Spleen (tissue), 11 donors: ENCODE data around the gene ARL2BP. TPM values are rescaled to one million over a fixed set of nuclear protein-coding genes. Genes with fewer than 3 reads are reported as not detected.

Experiments
- DNase-seq: peaks from one replicate; pipeline ENCODE4 v3.0.0-alpha.2; 2020
- H3K27ac ChIP-seq, 8 donors: fragments of 200-600 bp; sonication (generic) in 7 of 8; 1 replicate in 4 of 8; 2 replicates in 4 of 8; pipeline versions ENCODE4 v1.5.0 to v1.8.0; 2016 to 2021; ENCODE audit warnings: inconsistent platforms in 4 of 8, mild to moderate bottlenecking in 4 of 8, moderate library complexity in 1 of 8
- H3K27me3 ChIP-seq, 7 donors: fragments of 200-600 bp; sonication (generic) in 6 of 7; replicated peaks in 1 of 7; 1 replicate in 4 of 7; 2 replicates in 3 of 7; pipeline versions ENCODE4 v1.5.0 to v1.8.0; 2016 to 2021; ENCODE audit warnings: inconsistent platforms in 3 of 7, mild to moderate bottlenecking in 1 of 7
- H3K36me3 ChIP-seq, 6 donors: fragments of 200-600 bp; sonication (generic) in 5 of 6; 1 replicate in 4 of 6; 2 replicates in 2 of 6; pipeline versions ENCODE4 v1.5.0 to v1.8.0; 2016 to 2021; ENCODE audit warnings: inconsistent platforms in 2 of 6
- H3K4me1 ChIP-seq, 6 donors: fragments of 200-600 bp; sonication (generic) in 5 of 6; 1 replicate in 3 of 6; 2 replicates in 3 of 6; pipeline versions ENCODE4 v1.5.0 to v1.8.0; 2016 to 2021; ENCODE audit warnings: inconsistent platforms in 3 of 6
- H3K4me3 ChIP-seq, 8 donors: fragments of 200-600 bp; sonication (generic) in 7 of 8; 1 replicate in 4 of 8; 2 replicates in 4 of 8; pipeline versions ENCODE4 v1.5.0 to v1.8.0; 2016 to 2021; ENCODE audit warnings: inconsistent platforms in 4 of 8, mild to moderate bottlenecking in 4 of 8, moderate library complexity in 2 of 8
- H3K9me3 ChIP-seq, 8 donors: fragments of 200-600 bp; sonication (generic) in 7 of 8; 1 replicate in 4 of 8; 2 replicates in 4 of 8; pipeline versions ENCODE4 v1.5.0 to v1.8.0; 2016 to 2021; ENCODE audit warnings: inconsistent platforms in 4 of 8
- CTCF ChIP-seq, 11 experiments: fragments of 200-600 bp in 7 of 11; fragments of 450-650 bp in 4 of 11; sonication (generic) in 4 of 11; IDR thresholded peaks in 8 of 11; conservative IDR thresholded peaks in 3 of 11; 1 replicate in 7 of 11; 2 replicates in 4 of 11; pipeline versions ENCODE4 v1.4.0 to v1.8.0; 2016 to 2021; ENCODE audit warnings: antibody characterized with exemption in 11 of 11, inconsistent platforms in 4 of 11, mild to moderate bottlenecking in 1 of 11
- POLR2A ChIP-seq, 3 donors: fragments of 450-650 bp; IDR thresholded peaks; one replicate each; pipeline ENCODE4 v1.5.1; 2017; ENCODE audit warnings: antibody characterized with exemption in 3 of 3, mild to moderate bottlenecking in 1 of 3
- POLR2AphosphoS5 ChIP-seq, 3 donors: sonication (generic); formaldehyde crosslinking; IDR thresholded peaks; one replicate each; pipeline ENCODE4 v1.5.1; 2017; ENCODE audit warnings: antibody characterized with exemption in 3 of 3
- WGBS, 5 donors: extraction: QIAGEN DNeasy Blood & Tissue Kit in 3 of 5; methylation state at CpG; one replicate each; pipeline versions ENCODE4 v1.1.5 to v1.1.7; 2013 to 2018; 5-methylcytosine and 5-hydroxymethylcytosine counted together
- intact Hi-C: fragments of 100-400 bp; cut with DNase I; formaldehyde crosslinking; loops from one replicate; pipeline ENCODE4 v1.15.0; 2023; ENCODE audit warnings: low total_unique reads
- polyA plus RNA-seq, 3 donors: library from polyadenylated mRNA; stranded (reverse); fragments of 200-250 nt; gene quantifications; one replicate each; pipeline ENCODE4 v1.2.1, GENCODE V29; 2013
- total RNA-seq, 7 donors: library from RNA; depleted of rRNA in 3 of 7; stranded (reverse); fragments of >200 nt in 3 of 7; fragmentation: NEBNext Ultra II Directional in 4 of 7; extraction: Animal tissue kit (Norgen Biotek cat#: 25700) in 4 of 7; gene quantifications; one replicate each; pipeline versions ENCODE4 v1.1.0 to v1.2.1, GENCODE V29; 2016 to 2021
- donor health status: healthy with polysubstance abuse.
- donor health status: DM: no; HTN: no; CAD: no; lungs with moderate emphysema.
- donor health status: DM: no; HTN: no; CAD: no.
- donor health status: Bipolar disorder and iron deficiency.
- donor health status: healthy.
- donor health status: DM: no; HTN: no; CAD: no.
- donor health status: DM: yes; HTN: yes; CAD: no.

ARL2BP gene
- total and polyA plus RNA-seq, 10 donors = 30.1 to 84.6 (median 61.1) TPM

- WGBS, 5 donors = 38 to 49% (median 44%) methylated on average over 13 of the region's 13 CpGs
- peak; percentile 74 for DNase-seq
- TF ChIP-seq POLR2AphosphoS5 (IDR thresholded peaks at IDR 0.05) (no peak), CTCF (IDR thresholded peaks at IDR 0.05 in 8 of 11, conservative IDR thresholded peaks at IDR 0.05 in 3 of 11) (no peak), POLR2A (IDR thresholded peaks at IDR 0.05) (no peak)
- Histone ChIP-seq H3K27ac (peak overlapping the region in 6 of 8 donors; percentile 30 to 90 (median 74)), H3K9me3 (no peaks in the 10 kb centered on the region), H3K27me3 (peaks cover 0 to 6% (median 0%) of the 10 kb centered on the region in 7 donors), H3K36me3 (no peaks in the 10 kb centered on the region), H3K4me3 (peak overlapping the region in 1 of 8 donors; percentile 30), H3K4me1 (peaks cover 13 to 39% (median 25%) of the 10 kb centered on the region in 6 donors)
- intact Hi-C loops = no loop called here
Measured at GRCh38 chr16:57297856-57298255, 52.8 kb downstream of the ARL2BP start.

GRCh38 chr16:57299009-57299718, 54.1 kb downstream of the ARL2BP start:
- 21 to 27% (median 22%) methylated on average over 14 of the region's 14 CpGs for WGBS, 5 donors
- Histone ChIP-seq H3K4me1 (peaks cover 13 to 44% (median 30%) of the 10 kb centered on the region in 6 donors), H3K27me3 (peaks cover 0 to 6% (median 0%) of the 10 kb centered on the region in 7 donors), H3K4me3 (peak overlapping the region; percentile 25 to 66 (median 46)), H3K9me3 (no peaks in the 10 kb centered on the region), H3K36me3 (no peaks in the 10 kb centered on the region), H3K27ac (peak overlapping the region; percentile 89 to 95 (median 90))
- TF ChIP-seq POLR2A (IDR thresholded peaks at IDR 0.05) (no peak), CTCF (IDR thresholded peaks at IDR 0.05 in 8 of 11, conservative IDR thresholded peaks at IDR 0.05 in 3 of 11) (no peak), POLR2AphosphoS5 (IDR thresholded peaks at IDR 0.05) (no peak)
- peak; percentile 63 for DNase-seq
- intact Hi-C loops = no loop called here

- H3K27ac ChIP-seq = peak overlapping the region; percentile 89 to 95 (median 90)
- TF ChIP-seq CTCF (IDR thresholded peaks at IDR 0.05 in 8 of 11, conservative IDR thresholded peaks at IDR 0.05 in 3 of 11) (peak in 9 of 11 experiments; percentile 27 to 68 (median 44)), POLR2A (IDR thresholded peaks at IDR 0.05) (peak in 1 of 3 donors; percentile 7), POLR2AphosphoS5 (IDR thresholded peaks at IDR 0.05) (peak; percentile 27 to 80 (median 69))
- H3K9me3 ChIP-seq = no peaks in the 10 kb centered on the region
- peaks cover 0 to 6% (median 0%) of the 10 kb centered on the region in 7 donors for H3K27me3 ChIP-seq
- 0 to 1% (median 0%) methylated on average over 29 to 35 of the region's 35 CpGs for WGBS, 5 donors
- H3K36me3 ChIP-seq = no peaks in the 10 kb centered on the region
- intact Hi-C loops = loop anchor here (2.0 to 5.0 kb wide), 2 partner anchors 117 to 217 kb away; no protein-coding TSS in a partner anchor
- peak; percentile 92 for DNase-seq
- H3K4me3 ChIP-seq = peak overlapping the region; percentile 25 to 66 (median 46)
- H3K4me1 ChIP-seq = peaks cover 13 to 50% (median 35%) of the 10 kb centered on the region in 6 donors
Measured at GRCh38 chr16:57299719-57300386, 54.8 kb downstream of the ARL2BP start.
